Stomach (tissue), 4 donors: ENCODE results near the gene RAB3C.

ENCODE experiments used
- CTCF ChIP-seq, 7 experiments: fragments of 450-650 bp in 4 of 7; fragments of 200-600 bp in 3 of 7; sonication (generic) in 3 of 7; IDR thresholded peaks; one replicate each; pipeline ENCODE4 v1.5.1; 2016 to 2019; ENCODE audit warnings: antibody characterized with exemption in 7 of 7, control low read depth in 2 of 7, mild to moderate bottlenecking in 1 of 7
- POLR2A ChIP-seq, 4 donors: fragments of 450-650 bp; IDR thresholded peaks; one replicate each; pipeline ENCODE4 v1.6.1; 2016; ENCODE audit warnings: antibody characterized with exemption in 4 of 4, control low read depth in 2 of 4, mild to moderate bottlenecking in 1 of 4, moderate library complexity in 1 of 4

GRCh38 chr5:58687079-58687478 lies 104.2 kb downstream of the RAB3C start:
- TF ChIP-seq CTCF (IDR thresholded peaks at IDR 0.05), result no peak
- TF ChIP-seq POLR2A (IDR thresholded peaks at IDR 0.05), result no peak
